Measurements from ENCODE around the gene SVEP1.

SVEP1 gene

GRCh38 chr9:110327716-110328115, 251.8 kb downstream of the SVEP1 start:
- H3K27ac ChIP-seq (ENCODE audit: low read depth, low read length) = no peak overlapping the region

GRCh38 chr9:110323818-110324217, 255.7 kb downstream of the SVEP1 start:
- Histone ChIP-seq H3K27me3 (ENCODE audit: control insufficient read depth, low read length) (peaks cover 4% of the 10 kb centered on the region; the same call in 1 of the 2 replicates), H3F3A (ENCODE audit: control insufficient read depth, insufficient read depth) (no peaks in the 10 kb centered on the region), H3K4me1 (ENCODE audit: control insufficient read depth, low read length) (no peaks in the 10 kb centered on the region), H3K4me3 (ENCODE audit: low read length) (no peak overlapping the region), H3K9me3 (ENCODE audit: control insufficient read depth, insufficient read depth, low read length) (no peaks in the 10 kb centered on the region), H3K9me2 (replicated peaks; ENCODE audit: control insufficient read depth, low read length) (no peaks in the 10 kb centered on the region), H3K4me2 (ENCODE audit: low read length) (no peak overlapping the region), H4K20me1 (ENCODE audit: control insufficient read depth, insufficient read depth, low read depth, low read length) (no peaks in the 10 kb centered on the region), H3K79me2 (ENCODE audit: control insufficient read depth, low read length) (no peaks in the 10 kb centered on the region), H3K36me3 (ENCODE audit: control insufficient read depth, low read length) (no peaks in the 10 kb centered on the region), H3K27ac (ENCODE audit: low read depth, low read length) (no peak overlapping the region)
- TF ChIP-seq EZH2phosphoT487 (IDR thresholded peaks at IDR 0.05; ENCODE audit: borderline replicate concordance, low read length) (no peak), CTCF (IDR thresholded peaks at IDR 0.05; ENCODE audit: low read depth, low read length, poor library complexity, severe bottlenecking) (no peak)

More at GRCh38 chr9:110327716-110328115, 251.8 kb downstream of the SVEP1 start:
- no peaks in the 10 kb centered on the region for H4K20me1 ChIP-seq (ENCODE audit: control insufficient read depth, insufficient read depth, low read depth, low read length)
- H3K4me3 ChIP-seq (ENCODE audit: low read length) = no peak overlapping the region
- H3K27me3 ChIP-seq (ENCODE audit: control insufficient read depth, low read length) = no peaks in the 10 kb centered on the region
- H3K36me3 ChIP-seq (ENCODE audit: control insufficient read depth, low read length) = no peaks in the 10 kb centered on the region
- no peaks in the 10 kb centered on the region for H3K79me2 ChIP-seq (ENCODE audit: control insufficient read depth, low read length)
- H3K9me2 ChIP-seq (replicated peaks; ENCODE audit: control insufficient read depth, low read length) = no peaks in the 10 kb centered on the region
- TF ChIP-seq CTCF (IDR thresholded peaks at IDR 0.05; ENCODE audit: low read depth, low read length, poor library complexity, severe bottlenecking) (no peak), EZH2phosphoT487 (IDR thresholded peaks at IDR 0.05; ENCODE audit: borderline replicate concordance, low read length) (no peak)
- H3F3A ChIP-seq (ENCODE audit: control insufficient read depth, insufficient read depth) = no peaks in the 10 kb centered on the region
- H3K4me1 ChIP-seq (ENCODE audit: control insufficient read depth, low read length) = no peaks in the 10 kb centered on the region
- H3K9me3 ChIP-seq (ENCODE audit: control insufficient read depth, insufficient read depth, low read length) = no peaks in the 10 kb centered on the region
- H3K4me2 ChIP-seq (ENCODE audit: low read length) = no peak overlapping the region

- H3F3A ChIP-seq (ENCODE audit: control insufficient read depth, insufficient read depth) = no peaks in the 10 kb centered on the region
- TF ChIP-seq CTCF (IDR thresholded peaks at IDR 0.05; ENCODE audit: low read depth, low read length, poor library complexity, severe bottlenecking) (no peak), EZH2phosphoT487 (IDR thresholded peaks at IDR 0.05; ENCODE audit: borderline replicate concordance, low read length) (no peak)
- no peak overlapping the region for H3K4me3 ChIP-seq (ENCODE audit: low read length)
- H3K79me2 ChIP-seq (ENCODE audit: control insufficient read depth, low read length) = no peaks in the 10 kb centered on the region
- no peaks in the 10 kb centered on the region for H3K9me3 ChIP-seq (ENCODE audit: control insufficient read depth, insufficient read depth, low read length)
- peaks cover 4% of the 10 kb centered on the region; the same call in 1 of the 2 replicates for H3K27me3 ChIP-seq (ENCODE audit: control insufficient read depth, low read length)
- H3K4me2 ChIP-seq (ENCODE audit: low read length) = no peak overlapping the region
- H3K36me3 ChIP-seq (ENCODE audit: control insufficient read depth, low read length) = no peaks in the 10 kb centered on the region
- H3K27ac ChIP-seq (ENCODE audit: low read depth, low read length) = no peak overlapping the region
- H4K20me1 ChIP-seq (ENCODE audit: control insufficient read depth, insufficient read depth, low read depth, low read length) = no peaks in the 10 kb centered on the region
- H3K4me1 ChIP-seq (ENCODE audit: control insufficient read depth, low read length) = no peaks in the 10 kb centered on the region
- H3K9me2 ChIP-seq (replicated peaks; ENCODE audit: control insufficient read depth, low read length) = no peaks in the 10 kb centered on the region
These were observed 258.7 kb downstream of the SVEP1 start for GRCh38 chr9:110320651-110321445.

Measured in DOHH2 (cell line).